Measurements from ENCODE around the gene CNGB1.

DNA sequence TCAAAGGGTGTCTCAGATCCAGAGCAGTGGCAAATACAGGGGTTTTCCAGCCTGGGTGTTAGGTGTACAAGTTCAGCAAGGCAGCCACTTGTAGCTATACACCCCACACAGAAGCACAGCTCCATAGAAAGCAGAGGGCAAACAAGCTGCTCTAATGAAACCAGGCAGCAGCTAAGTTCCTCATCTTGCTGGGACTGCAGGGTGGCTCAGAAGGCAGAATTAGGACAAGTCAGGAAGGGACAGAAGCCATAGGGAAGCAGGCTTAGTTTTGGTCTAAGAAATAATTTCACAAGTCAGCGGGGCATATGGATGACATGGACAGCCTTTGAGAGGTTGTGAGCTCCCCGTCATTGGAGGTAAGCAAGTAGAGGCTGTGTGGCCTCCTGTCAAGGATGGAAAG, 23.7 kb downstream of the CNGB1 start:
- TF ChIP-seq, protein P1, sequence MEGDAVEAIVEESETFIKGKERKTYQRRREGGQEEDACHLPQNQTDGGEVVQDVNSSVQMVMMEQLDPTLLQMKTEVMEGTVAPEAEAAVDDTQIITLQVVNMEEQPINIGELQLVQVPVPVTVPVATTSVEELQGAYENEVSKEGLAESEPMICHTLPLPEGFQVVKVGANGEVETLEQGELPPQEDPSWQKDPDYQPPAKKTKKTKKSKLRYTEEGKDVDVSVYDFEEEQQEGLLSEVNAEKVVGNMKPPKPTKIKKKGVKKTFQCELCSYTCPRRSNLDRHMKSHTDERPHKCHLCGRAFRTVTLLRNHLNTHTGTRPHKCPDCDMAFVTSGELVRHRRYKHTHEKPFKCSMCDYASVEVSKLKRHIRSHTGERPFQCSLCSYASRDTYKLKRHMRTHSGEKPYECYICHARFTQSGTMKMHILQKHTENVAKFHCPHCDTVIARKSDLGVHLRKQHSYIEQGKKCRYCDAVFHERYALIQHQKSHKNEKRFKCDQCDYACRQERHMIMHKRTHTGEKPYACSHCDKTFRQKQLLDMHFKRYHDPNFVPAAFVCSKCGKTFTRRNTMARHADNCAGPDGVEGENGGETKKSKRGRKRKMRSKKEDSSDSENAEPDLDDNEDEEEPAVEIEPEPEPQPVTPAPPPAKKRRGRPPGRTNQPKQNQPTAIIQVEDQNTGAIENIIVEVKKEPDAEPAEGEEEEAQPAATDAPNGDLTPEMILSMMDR (IDR thresholded peaks at IDR 0.05; ENCODE audit: poor library complexity): no peak
- no peak for TF ChIP-seq EZH2 (IDR thresholded peaks at IDR 0.05; ENCODE audit: borderline replicate concordance)
- TF ChIP-seq EZH2phosphoT487 (IDR thresholded peaks at IDR 0.05; ENCODE audit: low read depth, severe bottlenecking, unreplicated experiment): no peak
